HG03039 (cell line): ENCODE results near the gene SEPTIN10.

Experiments
- ATAC-seq: cut with Tn5 transposase; IDR thresholded peaks from one replicate; pipeline ENCODE4 v1.9.1; 2021; ENCODE audit warnings: mild to moderate bottlenecking, moderate library complexity; ENCODE audit not compliant: unreplicated experiment

Gene SEPTIN10

GRCh38 chr2:109526442-109526970 is 87.3 kb downstream of the SEPTIN10 start:
- ATAC-seq = no peak

- ATAC-seq = no peak
These were observed 87.9 kb downstream of the SEPTIN10 start for GRCh38 chr2:109525836-109526235.

DNA sequence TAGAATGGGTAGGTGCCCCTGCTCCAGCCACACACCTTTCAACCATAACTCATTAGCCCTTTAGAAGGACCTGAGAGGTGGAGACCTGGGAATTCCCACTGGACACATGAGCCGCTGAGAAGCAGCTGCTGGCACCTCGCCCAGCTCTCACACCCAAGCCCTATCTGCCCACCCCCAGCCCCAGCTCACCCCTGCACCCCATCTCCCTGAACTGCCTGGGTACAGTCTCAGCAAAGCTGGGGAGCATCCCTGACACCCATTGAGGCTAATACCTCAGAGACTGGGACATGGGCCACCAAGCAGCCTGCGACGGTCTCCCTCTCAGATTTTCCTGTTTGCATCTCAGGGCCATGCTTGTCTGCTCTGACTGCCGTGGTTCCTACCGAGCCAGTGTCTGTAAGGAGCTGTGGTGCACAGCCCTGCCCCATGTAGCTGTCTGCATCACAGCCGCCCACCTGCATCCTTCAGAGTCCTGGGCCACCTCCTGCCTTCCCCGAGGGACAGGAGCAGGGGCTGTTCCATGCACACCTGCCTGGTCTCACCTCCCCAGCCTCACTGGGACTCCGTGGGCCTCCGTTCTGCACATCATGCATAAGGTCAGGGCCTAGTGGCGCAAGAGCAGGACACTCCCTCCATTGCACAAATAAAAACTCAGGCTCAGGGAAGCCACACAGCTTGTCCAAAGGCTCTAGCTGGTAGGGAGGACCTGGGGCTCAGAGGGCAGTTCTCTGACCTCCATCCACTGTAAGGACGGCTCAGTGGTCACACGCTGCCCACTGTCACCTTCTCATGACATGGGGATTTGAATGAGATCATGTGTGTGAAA is 90.0 kb downstream of the SEPTIN10 start:
- no peak for ATAC-seq

DNA sequence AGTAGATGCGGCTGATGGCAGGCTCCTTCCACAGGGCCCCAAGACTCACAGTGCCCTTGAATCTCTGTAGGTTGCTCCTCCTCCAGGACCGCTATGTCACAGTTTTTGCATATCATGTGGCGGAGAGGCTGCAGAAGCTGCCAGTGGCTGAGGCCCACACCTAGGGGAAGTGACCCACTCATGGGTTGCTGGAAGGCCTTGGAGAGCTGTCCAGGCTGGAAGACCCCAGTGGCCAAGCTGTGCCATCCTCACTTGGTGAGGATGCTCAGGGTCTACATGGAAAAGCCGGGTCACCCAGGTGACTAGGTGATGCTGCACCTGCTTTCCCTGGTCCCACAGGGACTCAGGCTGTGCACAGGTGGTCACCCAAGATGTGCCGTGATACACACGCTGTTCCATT is 90.6 kb downstream of the SEPTIN10 start:
- ATAC-seq = no peak

GRCh38 chr2:109522063-109522374 is 91.7 kb downstream of the SEPTIN10 start:
- ATAC-seq = no peak

DNA sequence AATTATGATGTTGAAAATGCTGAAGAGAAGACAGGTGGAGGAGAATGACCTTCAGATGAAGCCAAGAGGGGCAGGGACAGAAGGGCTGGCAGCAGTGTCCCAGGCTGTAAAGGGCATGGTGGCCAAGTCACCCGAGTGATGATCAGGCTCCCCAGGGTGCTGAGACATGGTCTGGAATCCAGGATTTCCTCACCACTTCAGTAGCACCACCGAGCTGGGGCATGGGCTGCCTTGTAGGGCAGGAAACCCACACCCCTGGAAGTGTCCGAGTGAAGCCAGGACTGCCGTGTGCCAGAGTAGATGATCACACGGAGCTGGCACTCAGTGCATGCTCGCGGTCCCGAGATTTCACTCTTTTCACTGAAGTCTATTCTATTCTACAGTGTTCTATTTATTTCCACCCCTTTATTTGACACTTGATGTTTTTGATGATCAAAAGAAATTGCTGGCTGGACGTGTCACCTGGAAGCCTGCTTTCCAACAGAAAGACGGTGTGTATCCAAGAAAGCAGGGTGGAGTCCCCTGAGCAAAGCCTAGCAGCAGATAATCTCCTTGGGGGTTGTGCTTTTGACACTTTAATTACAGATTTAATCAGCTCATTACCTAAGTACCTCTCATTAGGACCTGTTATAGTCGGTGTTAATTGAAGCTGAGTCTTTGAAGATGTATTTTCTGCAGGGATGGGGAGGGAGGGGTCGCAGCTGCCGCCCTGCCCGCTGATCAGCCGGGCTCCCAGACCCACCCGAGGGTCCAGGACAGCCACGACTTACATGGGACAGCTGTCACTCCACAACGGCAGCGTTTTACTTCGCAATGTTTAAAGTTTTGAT is 92.3 kb downstream of the SEPTIN10 start:
- ATAC-seq = no peak

GRCh38 chr2:109519513-109519912 is 94.3 kb downstream of the SEPTIN10 start:
- ATAC-seq = no peak

DNA sequence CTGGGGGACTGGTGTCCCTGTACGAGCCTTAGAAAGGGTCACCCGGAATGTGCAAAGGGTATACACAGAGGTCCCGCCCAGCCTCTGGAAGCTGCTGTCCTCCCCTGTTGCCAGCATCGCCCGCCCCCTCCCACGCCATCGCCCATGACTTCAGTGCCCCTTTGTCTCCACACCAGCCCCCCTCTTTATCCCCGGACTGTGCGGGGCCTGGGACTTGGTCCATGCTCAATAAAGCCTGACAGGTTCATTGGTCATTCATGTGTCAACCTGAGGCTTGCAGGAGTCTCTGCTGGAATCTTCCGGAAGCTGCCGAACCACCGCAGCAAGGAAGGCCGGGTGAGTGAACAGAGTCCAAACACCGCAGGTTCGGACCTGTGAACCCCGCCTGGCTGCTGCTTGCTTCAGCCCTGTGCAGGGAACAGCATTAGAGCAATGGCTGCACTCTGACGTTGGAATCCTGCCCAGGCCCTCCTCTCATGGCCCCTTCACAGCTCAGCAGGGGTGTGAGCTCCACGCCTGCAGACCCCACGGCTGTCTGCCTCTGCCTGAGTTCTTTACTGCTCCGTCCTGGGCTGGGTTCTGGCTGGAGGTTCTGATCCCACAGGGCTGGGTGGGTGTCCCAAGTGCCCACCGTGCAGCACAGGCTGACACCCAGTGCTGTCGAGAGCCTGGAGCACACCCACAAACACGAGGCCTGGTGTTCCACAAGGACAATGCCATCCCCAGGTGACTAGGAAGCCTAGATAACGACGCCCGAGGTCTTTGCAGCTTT is 96.5 kb downstream of the SEPTIN10 start:
- ATAC-seq = no peak

DNA sequence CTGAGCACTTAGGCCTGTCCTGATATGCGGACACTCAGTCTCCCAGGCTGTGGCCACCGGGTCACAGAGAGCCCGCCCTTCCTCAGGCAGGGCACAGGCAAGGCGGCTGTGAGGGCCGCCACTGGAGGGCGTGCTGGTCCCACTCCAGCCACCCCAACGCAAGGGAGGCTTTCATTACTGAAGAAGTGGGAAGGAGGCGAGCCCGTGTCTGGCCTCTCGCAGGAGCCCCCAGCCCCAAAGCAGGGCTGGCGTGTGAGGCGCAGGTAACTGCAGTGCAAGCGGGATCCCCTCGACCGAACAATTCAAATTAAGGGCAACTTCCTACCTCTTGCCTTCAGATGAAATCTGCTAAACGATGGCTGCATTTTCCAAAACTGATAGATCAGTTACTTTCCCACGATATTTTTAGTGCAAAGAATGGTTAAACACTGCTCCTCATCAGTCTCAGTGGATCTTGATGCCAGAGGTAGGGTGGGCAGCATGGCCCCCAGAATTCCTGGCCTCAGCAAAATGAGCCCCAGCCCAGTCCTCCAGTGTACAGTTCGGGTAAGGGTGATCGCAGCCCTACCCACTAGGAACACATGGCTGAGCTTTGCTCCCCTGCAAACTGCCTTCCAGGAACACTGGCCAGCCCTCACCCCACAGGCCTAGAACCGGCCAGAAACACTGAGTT is 97.2 kb downstream of the SEPTIN10 start:
- no peak for ATAC-seq

GRCh38 chr2:109514857-109515256 is 98.9 kb downstream of the SEPTIN10 start:
- no peak for ATAC-seq

- peak; percentile 73 for ATAC-seq
These were observed 99.8 kb downstream of the SEPTIN10 start for GRCh38 chr2:109513749-109514588.

GRCh38 chr2:109513230-109513629 is 100.5 kb downstream of the SEPTIN10 start:
- no peak for ATAC-seq

DNA sequence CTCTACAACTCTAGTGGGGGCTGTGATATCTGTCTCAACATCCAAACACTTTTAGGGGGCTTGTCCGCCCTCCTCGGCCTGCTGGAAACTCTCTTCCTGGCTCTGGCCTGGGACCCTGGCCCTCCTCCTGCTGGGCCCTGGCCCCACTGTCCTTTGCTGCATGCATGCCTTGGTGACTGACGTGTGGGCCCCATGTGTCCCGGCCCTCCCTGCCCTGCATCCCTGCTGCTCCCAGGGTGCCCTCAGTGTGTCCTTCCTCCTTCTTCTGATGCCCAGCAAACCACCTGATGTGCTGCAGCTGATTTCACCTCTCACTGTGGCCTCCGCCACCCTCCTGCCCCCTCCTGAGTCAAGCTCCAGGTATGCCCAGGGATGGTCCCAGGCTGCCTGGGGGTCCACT is 101.7 kb downstream of the SEPTIN10 start:
- ATAC-seq = no peak

DNA sequence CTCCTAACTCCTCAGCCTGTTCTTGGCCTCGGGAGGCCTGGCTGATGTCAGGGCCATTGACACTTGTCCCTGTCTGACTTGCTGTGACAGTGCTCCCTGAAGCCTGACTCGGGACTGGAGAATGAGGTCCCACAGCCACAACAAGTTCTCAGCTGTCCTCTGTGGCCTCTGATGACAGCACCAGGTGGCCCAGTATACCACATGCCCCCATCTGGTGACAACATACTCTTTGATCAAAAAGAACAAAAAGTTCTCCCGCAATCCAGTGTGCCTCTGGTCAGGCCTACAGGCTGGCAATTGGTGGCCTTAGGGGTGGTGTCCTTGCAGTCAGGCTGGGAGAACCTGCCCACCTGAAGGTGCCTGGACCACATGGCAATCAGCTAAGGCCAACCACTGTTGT is 102.6 kb downstream of the SEPTIN10 start:
- no peak for ATAC-seq

- no peak for ATAC-seq
These were observed 103.4 kb downstream of the SEPTIN10 start for GRCh38 chr2:109510136-109511028.

DNA sequence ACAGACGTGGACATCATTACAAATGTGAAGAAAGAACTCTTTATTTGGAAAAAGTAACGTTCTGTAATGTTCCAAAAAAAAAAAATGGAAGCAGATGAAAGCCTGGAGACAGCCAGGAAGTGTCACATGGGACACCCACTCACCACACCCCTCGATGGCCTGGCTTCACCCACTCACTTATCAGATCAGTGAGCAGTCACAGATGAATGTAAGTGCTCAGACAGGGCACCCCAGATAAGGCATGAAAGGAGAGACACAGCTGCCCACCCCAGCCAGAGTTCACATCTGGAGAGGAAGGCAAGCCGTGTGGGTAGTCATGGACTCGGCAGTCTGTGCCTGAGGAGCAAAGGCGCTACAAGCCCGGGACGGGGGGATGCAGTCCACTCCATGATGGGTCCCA is 105.2 kb downstream of the SEPTIN10 start:
- ATAC-seq = no peak

DNA sequence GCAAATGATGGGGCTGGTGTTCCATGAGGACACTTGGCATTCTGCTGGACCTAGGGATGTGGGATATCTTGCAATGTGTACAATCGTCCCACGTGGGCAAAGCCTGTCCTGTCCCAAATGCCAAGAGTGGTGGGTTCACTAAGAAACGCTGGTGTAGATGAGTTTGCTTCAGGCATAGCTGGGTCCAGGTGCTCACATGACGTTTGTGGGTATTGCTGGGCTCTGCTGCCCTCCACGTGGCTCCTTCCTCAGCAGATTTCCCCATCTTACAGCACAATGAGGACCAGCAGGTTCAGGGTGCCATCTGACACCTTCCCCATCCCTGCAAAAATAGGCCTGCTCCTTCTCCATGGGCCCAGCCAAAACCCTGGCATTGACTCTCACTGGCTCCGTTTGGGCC is 105.9 kb downstream of the SEPTIN10 start:
- ATAC-seq = no peak

- peak; percentile 45 for ATAC-seq
These were observed 106.5 kb downstream of the SEPTIN10 start for GRCh38 chr2:109507217-109507616.

- no peak for ATAC-seq
These were observed 110.6 kb downstream of the SEPTIN10 start for GRCh38 chr2:109503191-109503590.
